A549 (cell line): ENCODE measurements around the gene CNIH2.
A peak's percentile ranks its signal among the peaks of the same experiment; 100 is the strongest.

Experiments used
- CTCF ChIP-seq: fragments of >200 bp; sonication (Bioruptor Twin); formaldehyde crosslinking; IDR thresholded peaks from 3 replicates; pipeline ENCODE4 v1.5.1; 2016
- E2F6 ChIP-seq: IDR thresholded peaks from 2 replicates; pipeline ENCODE4 v1.6.1; 2012; ENCODE audit warnings: low read depth, borderline replicate concordance
- KDM1A ChIP-seq: fragments of 200-600 bp; sonication (generic); IDR thresholded peaks from 2 replicates; pipeline ENCODE4 v1.6.1; 2016; ENCODE audit warnings: low read depth, mild to moderate bottlenecking
- MAX ChIP-seq: IDR thresholded peaks from 2 replicates; pipeline ENCODE4 v1.6.1; 2012
- NR3C1 ChIP-seq: fragments of >200 bp; sonication (Bioruptor Twin); formaldehyde crosslinking; IDR thresholded peaks from 3 replicates; pipeline ENCODE4 v1.6.1; 2017
- POLR2A ChIP-seq: IDR thresholded peaks from 2 replicates; pipeline ENCODE4 v1.6.1; 2012; ENCODE audit warnings: mild to moderate bottlenecking, low read length
- REST ChIP-seq: fragments of 200-600 bp; sonication (generic); IDR thresholded peaks from 2 replicates; pipeline ENCODE4 v1.6.1; 2016; ENCODE audit warnings: antibody characterized with exemption, mild to moderate bottlenecking, moderate library complexity
- SMC3 ChIP-seq: fragments of >200 bp; sonication (Bioruptor Twin); formaldehyde crosslinking; IDR thresholded peaks from 3 replicates; pipeline ENCODE4 v1.6.1; 2018; ENCODE audit warnings: inconsistent platforms

GRCh38 chr11:66247295-66247694 lies 30.7 kb upstream of the CNIH2 start:
- TF ChIP-seq NR3C1 (no peak), KDM1A (peak; percentile 31; the same call in 1 of the 2 replicates), CTCF (no peak), REST (no peak), SMC3 (no peak), POLR2A (no peak), E2F6 (no peak), MAX (no peak)
